Liver (tissue), 3 donors: ENCODE results near the gene ALDH9A1.

Experiments used
- EGR1 ChIP-seq, 2 donors: IDR thresholded peaks; 2 replicates each; pipeline ENCODE4 v1.6.1; 2016 to 2018; ENCODE audit warnings: antibody characterized with exemption in 2 of 2, low read depth in 2 of 2
- FOXA1 ChIP-seq: IDR thresholded peaks from 2 replicates; pipeline ENCODE4 v1.6.1; 2016; ENCODE audit warnings: antibody characterized with exemption
- GABPA ChIP-seq, 2 donors: IDR thresholded peaks in 1 of 2; conservative IDR thresholded peaks in 1 of 2; 2 replicates each; pipeline ENCODE4 v1.6.1; 2016; ENCODE audit warnings: antibody characterized with exemption in 2 of 2, mild to moderate bottlenecking in 1 of 2, moderate library complexity in 1 of 2
- JUND ChIP-seq, 2 donors: IDR thresholded peaks; 2 replicates each; pipeline ENCODE4 v1.6.1; 2016; ENCODE audit warnings: antibody characterized with exemption in 2 of 2
- NR2F2 ChIP-seq: IDR thresholded peaks from 2 replicates; pipeline ENCODE4 v1.6.1; 2016; ENCODE audit warnings: antibody characterized with exemption
- RAD21 ChIP-seq, 2 donors: IDR thresholded peaks; 2 replicates each; pipeline ENCODE4 v1.6.1; 2016; ENCODE audit warnings: antibody characterized with exemption in 2 of 2, mild to moderate bottlenecking in 2 of 2
- RXRA ChIP-seq, 2 donors: IDR thresholded peaks; 2 replicates each; pipeline ENCODE4 v1.6.1; 2017 to 2018; ENCODE audit warnings: antibody characterized with exemption in 2 of 2, mild to moderate bottlenecking in 1 of 2
- SP1 ChIP-seq: IDR thresholded peaks from 2 replicates; pipeline ENCODE4 v1.6.1; 2018; ENCODE audit warnings: antibody characterized with exemption, mild to moderate bottlenecking
- TAF1 ChIP-seq: conservative IDR thresholded peaks from 2 replicates; pipeline ENCODE4 v1.6.1; 2016; ENCODE audit warnings: antibody characterized with exemption, mild to moderate bottlenecking
- YY1 ChIP-seq: IDR thresholded peaks from 2 replicates; pipeline ENCODE4 v1.6.1; 2016; ENCODE audit warnings: antibody characterized with exemption, mild to moderate bottlenecking
- TF ChIP-seq, protein P1 (sequence below): fragments of 150-350 bp; IDR thresholded peaks from 2 replicates; pipeline ENCODE4 v1.5.1; 2017; ENCODE audit warnings: improper control_type of control experiment, low read depth, low read length; ENCODE audit not compliant: missing input control
- TF ChIP-seq, protein P2 (sequence below): IDR thresholded peaks from 2 replicates; pipeline ENCODE4 v1.6.1; 2016; ENCODE audit warnings: antibody characterized with exemption, mild to moderate bottlenecking
- TF ChIP-seq, protein P3 (sequence below): IDR thresholded peaks from 2 replicates; pipeline ENCODE4 v1.6.1; 2016; ENCODE audit warnings: antibody characterized with exemption
- TF ChIP-seq, protein P4 (sequence below): IDR thresholded peaks from 2 replicates; pipeline ENCODE4 v1.6.1; 2016; ENCODE audit warnings: antibody characterized with exemption
- donor health status: healthy.
- donor health status: healthy.

DNA sequence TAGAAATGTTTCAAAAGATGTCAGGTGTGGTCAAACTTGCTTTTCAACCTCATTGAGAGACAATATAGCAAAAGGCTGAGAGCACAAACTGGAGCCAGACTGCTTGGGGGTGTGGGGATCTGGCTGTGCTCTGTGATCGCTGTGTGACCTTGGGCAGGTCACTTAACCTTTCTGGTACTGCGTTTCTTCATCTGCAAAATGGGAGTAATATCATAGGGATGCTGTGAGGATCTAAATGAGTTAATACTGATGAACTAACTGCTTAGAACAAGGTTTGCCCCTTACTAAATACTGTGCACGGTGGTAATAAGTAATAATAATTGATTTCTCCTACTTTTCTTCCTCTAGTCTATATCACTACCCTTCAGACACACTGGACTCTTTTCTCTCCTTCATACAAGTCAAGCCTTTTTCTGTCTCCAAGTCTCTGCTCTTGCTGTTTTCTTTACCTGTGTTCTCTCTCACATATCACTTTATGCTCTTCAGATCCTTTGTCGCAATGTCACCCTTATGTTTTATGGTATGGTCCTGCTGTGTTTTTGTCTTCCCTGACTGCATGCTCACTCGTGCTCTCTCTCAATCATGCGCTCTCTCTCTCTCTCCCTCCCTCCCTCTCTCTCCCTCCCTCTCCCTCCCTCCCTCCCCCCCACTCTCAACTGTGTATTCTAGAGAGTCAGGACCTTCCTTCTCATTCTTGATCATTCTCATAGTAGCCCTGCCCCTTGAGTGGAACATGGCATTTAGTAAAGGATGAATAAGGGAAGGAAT is 64.0 kb downstream of the ALDH9A1 start:
- TF ChIP-seq, protein P1, sequence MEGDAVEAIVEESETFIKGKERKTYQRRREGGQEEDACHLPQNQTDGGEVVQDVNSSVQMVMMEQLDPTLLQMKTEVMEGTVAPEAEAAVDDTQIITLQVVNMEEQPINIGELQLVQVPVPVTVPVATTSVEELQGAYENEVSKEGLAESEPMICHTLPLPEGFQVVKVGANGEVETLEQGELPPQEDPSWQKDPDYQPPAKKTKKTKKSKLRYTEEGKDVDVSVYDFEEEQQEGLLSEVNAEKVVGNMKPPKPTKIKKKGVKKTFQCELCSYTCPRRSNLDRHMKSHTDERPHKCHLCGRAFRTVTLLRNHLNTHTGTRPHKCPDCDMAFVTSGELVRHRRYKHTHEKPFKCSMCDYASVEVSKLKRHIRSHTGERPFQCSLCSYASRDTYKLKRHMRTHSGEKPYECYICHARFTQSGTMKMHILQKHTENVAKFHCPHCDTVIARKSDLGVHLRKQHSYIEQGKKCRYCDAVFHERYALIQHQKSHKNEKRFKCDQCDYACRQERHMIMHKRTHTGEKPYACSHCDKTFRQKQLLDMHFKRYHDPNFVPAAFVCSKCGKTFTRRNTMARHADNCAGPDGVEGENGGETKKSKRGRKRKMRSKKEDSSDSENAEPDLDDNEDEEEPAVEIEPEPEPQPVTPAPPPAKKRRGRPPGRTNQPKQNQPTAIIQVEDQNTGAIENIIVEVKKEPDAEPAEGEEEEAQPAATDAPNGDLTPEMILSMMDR = no peak
- TF ChIP-seq, protein P2, sequence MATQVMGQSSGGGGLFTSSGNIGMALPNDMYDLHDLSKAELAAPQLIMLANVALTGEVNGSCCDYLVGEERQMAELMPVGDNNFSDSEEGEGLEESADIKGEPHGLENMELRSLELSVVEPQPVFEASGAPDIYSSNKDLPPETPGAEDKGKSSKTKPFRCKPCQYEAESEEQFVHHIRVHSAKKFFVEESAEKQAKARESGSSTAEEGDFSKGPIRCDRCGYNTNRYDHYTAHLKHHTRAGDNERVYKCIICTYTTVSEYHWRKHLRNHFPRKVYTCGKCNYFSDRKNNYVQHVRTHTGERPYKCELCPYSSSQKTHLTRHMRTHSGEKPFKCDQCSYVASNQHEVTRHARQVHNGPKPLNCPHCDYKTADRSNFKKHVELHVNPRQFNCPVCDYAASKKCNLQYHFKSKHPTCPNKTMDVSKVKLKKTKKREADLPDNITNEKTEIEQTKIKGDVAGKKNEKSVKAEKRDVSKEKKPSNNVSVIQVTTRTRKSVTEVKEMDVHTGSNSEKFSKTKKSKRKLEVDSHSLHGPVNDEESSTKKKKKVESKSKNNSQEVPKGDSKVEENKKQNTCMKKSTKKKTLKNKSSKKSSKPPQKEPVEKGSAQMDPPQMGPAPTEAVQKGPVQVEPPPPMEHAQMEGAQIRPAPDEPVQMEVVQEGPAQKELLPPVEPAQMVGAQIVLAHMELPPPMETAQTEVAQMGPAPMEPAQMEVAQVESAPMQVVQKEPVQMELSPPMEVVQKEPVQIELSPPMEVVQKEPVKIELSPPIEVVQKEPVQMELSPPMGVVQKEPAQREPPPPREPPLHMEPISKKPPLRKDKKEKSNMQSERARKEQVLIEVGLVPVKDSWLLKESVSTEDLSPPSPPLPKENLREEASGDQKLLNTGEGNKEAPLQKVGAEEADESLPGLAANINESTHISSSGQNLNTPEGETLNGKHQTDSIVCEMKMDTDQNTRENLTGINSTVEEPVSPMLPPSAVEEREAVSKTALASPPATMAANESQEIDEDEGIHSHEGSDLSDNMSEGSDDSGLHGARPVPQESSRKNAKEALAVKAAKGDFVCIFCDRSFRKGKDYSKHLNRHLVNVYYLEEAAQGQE = no peak
- TF ChIP-seq FOXA1 (no peak), EGR1 (IDR thresholded peaks at IDR 0.05; ENCODE audit: low read depth in 2 of 2) (no peak), SP1 (no peak), YY1 (no peak), TAF1 (no peak), NR2F2 (no peak), RAD21 (IDR thresholded peaks at IDR 0.05) (no peak), RXRA (IDR thresholded peaks at IDR 0.05) (no peak), GABPA (IDR thresholded peaks at IDR 0.05 in 1 of 2, conservative IDR thresholded peaks at IDR 0.05 in 1 of 2) (no peak), JUND (IDR thresholded peaks at IDR 0.05) (no peak)
- TF ChIP-seq, protein P3, sequence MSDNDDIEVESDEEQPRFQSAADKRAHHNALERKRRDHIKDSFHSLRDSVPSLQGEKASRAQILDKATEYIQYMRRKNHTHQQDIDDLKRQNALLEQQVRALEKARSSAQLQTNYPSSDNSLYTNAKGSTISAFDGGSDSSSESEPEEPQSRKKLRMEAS = no peak
- TF ChIP-seq, protein P4, sequence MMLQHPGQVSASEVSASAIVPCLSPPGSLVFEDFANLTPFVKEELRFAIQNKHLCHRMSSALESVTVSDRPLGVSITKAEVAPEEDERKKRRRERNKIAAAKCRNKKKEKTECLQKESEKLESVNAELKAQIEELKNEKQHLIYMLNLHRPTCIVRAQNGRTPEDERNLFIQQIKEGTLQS = no peak
